Hematopoietic multipotent progenitor cell (in vitro differentiated cells): ENCODE results near the gene TLE3. TPM values are rescaled to one million over a fixed set of nuclear protein-coding genes. Genes with fewer than 3 reads are reported as not detected.

ENCODE experiments used
- DNase-seq, 3 donors: peaks; one replicate each; pipeline ENCODE4 v3.0.0-alpha.2; 2011 to 2015; ENCODE audit warnings: low read depth in 2 of 3, low spot score in 2 of 3
- small RNA-seq: library from RNA; depleted of rRNA; stranded (forward); fragments of <200 nt; gene quantifications from one replicate; pipeline ENCODE3, GENCODE V24; 2012
- total RNA-seq: library from RNA; depleted of rRNA; stranded (reverse); fragments of >200 nt; gene quantifications from one replicate; pipeline ENCODE4 v1.2.3, GENCODE V29; 2012

The TLE3 gene
- total RNA-seq, 1 donor: 153 TPM

DNA sequence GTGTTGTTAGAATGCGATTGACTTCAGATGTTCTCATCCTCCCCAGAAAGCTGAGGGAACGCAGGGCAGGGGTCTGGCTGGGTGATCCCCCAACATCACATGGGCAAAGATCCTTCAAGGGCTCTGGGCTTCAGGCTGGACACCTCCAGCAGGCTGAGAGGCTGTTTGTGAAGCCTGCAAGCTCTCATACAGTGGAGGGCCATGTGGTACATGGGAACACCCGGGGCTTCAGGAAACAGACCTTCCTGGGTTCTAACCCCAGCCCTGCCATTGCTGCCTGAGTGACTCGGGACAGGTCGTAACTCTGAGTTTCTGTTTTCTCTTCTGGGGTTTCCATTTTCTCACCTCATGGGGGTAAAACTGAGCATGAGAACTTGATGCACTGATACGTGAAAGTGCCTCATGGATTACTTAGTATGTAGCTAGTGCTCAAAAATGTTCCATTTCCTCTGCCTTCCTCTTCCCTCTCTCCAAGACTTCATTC, 81.2 kb downstream of the TLE3 start:
- DNase-seq: peak in 1 of 3 donors; percentile 22

DNA sequence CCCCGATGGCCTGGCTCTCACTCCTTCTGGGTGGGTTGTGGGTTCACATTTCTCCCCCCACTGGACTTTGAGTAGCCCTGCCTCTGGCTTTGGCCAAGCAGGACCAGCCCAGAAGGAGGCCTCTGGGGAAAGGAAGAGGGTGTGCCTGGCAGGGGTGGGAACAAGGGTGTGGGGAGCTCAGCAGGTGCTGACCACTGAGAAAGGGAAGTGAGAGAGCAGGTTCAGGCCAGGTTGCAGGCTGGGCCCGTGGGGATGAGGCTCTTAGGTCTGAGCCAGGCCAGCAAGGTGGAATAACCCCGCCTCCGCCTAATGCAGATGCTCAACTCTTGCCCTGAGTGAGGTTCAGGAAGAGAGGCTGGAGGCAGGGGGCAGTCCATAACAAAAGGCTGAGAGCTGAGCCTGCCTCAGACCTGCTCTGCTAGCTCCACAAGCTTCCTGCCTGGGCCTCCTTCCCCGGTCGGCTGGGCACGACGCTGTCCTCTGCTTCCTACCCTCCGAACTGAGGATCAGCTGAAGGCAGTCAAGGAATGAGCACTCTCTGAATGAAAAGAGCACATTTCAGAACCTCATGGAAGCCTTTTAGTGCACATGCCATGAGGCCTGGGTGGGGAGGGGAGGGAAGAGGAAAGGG, 82.7 kb downstream of the TLE3 start:
- DNase-seq: no peak

DNA sequence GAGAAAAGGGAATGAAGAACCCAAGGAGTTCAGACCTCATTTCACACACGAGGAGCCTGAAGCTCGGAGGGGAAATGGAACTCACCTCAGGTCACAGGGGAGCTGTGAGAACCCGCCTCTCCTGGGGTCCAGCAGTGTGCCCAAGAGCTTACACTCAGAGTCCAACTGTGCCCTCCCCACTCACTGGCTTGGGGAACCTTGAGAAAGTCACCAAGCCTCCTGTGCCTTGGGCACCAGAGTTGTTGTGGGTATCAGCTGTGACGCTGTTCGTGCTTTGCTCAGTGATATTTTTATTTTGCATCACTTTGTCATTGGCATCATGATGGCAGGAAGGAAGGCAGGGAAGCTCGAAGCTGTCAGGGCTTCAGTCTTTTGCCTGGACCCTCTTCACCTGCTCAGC, 83.4 kb downstream of the TLE3 start:
- no peak for DNase-seq

DNA sequence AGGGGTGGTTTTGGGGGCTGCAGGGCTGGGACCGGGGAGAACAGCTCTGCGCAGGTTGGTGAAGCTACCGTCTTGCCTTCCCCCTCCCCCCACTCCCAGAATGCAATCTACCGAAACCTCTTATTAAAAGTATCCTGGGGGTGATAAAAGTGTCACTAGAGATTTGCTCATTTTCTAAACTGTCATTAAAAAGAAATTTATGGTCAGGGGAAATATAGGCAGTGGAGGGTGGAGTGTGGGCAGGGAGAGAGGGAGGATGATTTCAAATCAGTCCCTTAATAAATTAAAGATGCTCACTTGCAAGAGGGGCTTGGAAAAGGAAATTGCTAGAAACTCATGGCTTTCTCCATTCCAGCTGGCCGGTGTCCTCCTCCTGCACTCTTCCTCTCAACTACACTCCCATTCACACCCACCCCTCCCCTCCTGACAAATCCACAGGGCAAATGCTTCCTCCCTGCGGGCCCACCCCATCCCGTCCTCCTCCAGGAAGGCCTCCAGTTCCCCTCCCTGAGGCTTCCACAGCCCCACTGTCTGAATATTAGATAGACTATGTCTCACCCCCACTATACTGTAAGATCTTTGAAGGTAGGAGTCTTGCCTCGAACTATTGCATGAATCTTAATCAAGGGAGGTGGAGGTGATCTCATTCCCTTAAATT, 83.9 kb downstream of the TLE3 start:
- DNase-seq: no peak

DNA sequence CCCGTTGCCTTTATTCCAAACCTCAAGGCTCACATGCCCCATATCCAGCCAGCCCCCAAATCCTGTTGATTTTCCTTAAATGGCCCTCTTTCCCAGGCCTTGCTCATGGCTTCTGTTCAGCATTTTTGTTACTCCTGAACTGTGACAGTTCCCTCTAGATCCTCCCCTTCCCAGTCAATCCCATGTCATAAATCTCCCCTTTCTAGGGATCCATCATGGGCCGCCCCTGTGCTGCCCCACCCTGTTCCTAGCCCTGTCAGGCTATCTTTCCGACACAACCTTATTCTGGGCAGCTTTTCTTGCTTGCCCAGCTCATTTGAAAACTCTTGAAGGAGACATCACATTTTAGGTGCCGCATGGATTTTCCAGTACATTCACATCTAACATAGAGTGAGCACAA, 84.8 kb downstream of the TLE3 start:
- DNase-seq: no peak

DNA sequence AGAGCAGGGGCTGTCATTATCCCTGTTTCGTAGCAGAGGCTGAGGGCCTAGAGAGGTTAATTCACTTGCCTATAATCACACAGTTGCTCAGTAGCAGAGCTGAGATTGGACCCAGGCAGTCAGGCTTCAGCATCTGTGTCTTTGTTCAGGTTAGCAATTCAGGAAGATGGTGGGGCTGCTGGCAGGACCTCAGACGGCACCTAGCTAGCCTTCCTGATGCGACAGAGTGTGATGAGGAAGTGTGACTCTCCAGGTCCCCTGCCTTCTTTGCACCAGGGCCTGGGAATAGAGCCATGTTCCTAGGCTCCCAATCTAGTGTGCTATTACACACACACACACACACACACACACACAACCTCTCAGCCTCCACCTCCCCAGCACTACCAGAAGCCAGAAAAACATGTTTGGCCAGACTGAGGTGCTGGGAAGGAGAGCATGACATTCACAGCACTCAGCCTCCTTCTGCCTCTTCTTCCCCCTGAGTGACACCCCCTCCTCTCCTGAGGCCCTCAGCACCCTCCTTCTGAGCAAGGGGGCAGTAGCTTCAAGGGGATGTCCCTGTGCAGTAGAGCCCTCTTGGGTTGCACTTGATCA, 88.9 kb downstream of the TLE3 start:
- no peak for DNase-seq

DNA sequence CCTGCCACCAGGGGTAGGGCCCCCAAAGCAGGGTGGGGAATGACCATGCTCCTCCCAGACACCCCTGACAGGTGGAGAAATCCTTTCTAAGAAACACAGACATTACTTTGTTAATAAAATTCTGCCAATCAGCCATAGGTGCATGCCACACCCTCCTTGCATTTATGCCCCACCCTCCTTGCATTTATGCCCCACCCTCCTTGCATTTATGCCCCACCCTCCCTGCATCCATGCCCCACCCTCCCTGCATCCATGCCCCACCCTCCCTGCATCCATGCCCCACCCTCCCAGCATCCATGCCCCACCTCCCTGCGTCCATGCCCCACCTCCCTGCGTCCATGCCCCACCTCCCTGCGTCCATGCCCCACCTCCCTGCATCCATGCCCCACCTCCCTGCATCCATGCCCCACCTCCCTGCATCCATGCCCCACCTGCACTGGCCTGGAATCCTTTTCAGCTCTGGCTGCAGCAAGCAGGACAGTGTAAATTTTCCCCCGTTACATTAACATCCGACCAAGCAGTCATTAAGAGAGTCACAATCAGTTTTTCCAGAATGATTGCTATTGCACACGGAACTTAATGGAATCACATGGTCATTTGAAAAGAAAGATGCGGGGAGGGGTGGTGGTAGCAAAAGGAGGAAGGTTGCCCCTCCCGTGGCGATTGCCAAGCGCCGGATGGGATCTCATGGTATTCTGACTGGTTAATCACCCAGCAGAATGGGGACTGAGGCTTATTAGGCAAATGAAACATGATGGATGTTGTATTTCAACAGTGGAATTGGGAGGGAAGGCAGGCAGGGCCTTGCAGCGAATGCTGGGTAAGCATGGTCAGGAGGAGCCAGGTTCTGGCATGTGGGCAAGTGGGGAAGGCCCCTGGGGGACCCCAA, 91.2 kb downstream of the TLE3 start:
- DNase-seq: no peak

DNA sequence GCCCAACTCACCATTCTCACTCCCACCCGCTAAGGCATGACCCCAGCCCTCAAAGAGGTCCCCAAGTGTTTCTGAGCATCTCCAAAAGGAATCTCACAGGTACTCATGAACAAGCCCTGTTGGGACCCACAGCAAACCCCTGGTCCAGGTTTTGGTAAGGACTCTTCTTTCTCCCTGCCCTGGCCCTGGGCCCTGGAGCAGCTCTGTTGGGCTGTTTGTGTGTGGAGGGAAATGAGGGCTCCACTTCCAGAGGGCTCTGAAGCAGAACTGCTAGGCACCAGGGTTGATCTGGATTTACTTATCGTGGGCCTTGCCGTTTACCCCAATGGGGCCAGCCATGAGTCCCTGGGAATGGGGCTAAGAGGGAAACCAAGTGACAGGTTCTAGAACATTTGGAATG, 92.9 kb downstream of the TLE3 start:
- DNase-seq: no peak

DNA sequence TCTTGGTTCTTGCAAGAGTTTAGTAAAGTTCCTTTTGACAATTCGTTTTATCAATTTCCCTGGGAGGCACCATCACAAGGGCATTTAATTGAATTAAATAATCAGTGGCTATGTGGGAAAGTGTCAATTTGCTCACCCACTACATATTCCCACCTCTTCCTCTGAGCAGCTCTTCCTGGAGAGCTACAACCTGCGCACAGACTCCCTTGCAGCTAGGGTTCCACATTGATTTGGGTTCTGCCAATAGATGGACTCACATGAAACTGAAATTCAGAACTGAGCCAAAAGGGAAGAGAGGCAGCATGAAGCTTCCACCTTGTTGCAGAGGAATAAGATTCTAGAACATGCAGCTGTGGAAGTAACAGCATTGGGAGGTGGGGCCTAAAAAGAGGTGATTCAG, 94.8 kb downstream of the TLE3 start:
- no peak for DNase-seq

DNA sequence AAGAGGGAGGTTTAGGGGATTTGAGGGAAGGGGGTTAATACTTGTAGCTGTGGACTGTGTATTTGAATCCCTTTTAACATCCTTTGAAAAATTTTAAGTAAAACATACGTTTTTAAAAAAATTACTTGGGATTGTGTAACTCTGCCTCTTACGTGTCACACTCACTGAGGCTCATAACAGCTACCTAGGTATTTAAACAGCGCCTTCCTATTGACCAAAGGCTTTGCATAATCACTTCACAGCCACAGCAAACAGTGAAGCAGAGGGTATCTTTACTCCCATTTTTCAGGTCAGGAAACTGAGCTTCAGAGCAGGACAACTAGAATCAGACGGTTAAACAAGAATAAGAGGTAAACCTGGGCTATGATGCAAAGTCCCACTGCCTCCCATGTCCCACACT, 95.9 kb downstream of the TLE3 start:
- no peak for DNase-seq

DNA sequence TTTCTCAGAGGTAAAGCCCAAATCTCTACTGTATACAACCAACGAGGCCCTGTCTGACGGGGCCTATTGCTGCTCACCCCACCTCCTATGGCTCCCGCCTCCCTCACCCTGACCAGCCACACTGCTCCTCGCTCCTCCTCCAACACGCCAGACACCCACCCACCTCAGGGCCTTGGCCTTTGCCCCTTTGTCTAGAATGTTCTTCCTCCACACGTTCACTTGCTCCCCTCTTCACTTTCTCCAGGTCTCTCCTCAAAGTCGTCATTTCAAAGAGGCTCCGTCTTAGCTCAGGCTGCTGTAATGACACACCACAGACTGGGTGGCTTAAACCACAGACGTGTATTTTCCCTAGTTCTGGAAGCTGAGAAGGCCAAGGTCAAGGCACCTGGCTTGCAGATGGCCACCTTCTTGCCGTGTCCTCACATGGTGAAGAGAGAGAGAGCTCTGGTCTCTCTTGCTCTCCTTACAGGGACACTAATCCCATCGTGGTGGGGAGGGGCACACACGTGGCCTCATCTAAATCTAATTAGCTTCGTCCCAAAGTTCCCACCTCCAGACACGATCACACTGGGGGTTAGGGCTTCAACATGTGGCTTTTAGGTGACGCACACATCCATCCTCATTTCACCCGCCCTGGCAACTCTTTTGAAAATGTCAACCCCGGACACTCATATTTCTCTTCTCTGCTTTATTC, 98.2 kb downstream of the TLE3 start:
- no peak for DNase-seq

DNA sequence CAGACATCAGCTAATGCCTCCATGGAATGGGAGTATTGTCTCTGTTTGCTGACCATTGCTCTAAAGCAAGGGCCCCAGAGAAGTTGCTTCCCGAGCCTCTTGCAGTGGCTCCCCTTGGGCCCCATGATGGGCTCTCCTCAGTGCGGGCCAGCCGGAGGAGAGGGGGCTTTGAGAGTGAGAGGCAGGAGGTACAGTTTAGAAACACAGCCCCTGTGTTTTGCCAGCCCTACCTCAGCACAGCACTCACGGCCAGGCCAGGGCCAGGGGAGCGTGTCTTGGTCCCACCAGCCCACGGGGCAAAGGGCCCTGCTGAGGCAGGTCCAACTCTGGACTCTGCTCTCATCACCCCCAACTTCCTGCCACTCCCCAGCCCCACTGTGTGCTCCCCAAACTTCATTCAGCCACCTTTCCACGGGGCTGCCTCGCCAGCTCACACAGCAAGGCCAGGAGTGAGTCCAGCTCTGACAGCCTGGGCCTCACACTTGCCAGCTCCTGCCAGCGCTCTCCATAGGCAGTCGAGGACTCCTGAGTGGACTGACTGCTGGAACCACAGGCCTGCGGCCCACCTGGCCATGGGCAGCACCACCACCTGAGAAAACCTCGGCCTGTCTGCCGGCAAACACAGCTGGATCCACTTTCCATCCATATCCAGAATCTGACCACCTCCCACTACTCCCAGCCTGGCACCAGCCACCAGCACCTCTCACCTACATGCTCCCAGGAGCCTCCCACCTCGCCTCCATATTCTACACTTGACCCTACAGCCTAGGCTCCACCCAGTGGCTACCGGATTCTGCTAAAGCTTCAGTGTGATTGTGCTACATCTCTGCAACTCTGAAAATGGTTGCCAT, 99.0 kb downstream of the TLE3 start:
- no peak for DNase-seq

DNA sequence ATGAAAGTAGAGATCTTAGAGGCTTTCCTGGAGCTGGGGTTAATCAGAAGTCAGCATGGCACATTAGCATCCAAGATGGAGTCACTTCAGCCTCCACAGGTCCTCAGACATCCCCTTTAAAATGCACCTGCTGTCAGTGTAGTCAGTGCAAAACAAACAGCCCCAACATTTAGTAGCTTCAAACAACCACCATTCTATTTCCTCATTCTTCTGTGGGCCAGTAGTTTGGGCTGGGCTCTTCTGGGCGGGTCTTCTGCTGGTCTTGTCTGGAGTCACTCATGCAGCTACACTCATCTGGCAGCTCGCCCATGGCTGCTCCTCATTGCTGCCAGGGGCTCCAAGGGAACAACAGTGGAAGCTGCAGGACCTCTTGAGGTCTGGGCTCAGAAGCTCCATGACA, 99.9 kb downstream of the TLE3 start:
- DNase-seq: no peak

Small RNA genes within 50 kb of the gene (small RNA-seq; reads per million reads assigned to genes)
- 10.0 reads per million, percentile 92 among the genes with 10 or more reads in this experiment for gene MIR629
